ENCODE data around the gene LEMD2.

DNA sequence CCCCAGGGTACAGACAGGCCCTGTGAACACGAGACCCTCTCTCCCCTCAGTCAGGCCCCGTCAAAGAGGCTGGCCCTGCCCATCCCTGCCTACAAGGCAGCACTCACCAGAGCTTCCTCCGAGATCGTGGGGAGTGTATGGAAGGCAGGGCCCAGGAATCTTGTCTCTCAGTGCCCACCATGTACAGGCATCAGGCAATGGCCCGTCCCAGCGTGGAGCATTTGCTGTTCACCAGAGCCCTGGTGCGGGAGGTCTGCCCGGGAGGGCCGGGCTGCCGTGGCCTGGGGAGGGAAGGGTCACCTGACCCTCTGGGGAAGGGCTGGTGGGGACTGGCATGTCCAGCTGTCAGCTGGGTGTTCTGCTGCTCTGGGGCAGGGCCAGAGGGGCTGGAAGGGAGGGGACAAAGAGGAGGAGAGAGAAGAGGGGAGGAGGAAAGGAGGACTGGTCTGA, 42.3 kb downstream of the LEMD2 start, which contains the start of gene IP6K3:
- TF ChIP-seq CHD2 (IDR thresholded peaks at IDR 0.05; ENCODE audit: low read length, partially characterized antibody) (no peak), FOXM1 (IDR thresholded peaks at IDR 0.05; ENCODE audit: low read depth) (no peak)
